HL-60 (cell line): ENCODE measurements around the gene AFTPH.

ENCODE experiments used
- DNase-seq, 2 experiments: peaks; one replicate each; pipeline ENCODE4 v3.0.0-alpha.2; 2010 to 2020; ENCODE audit warnings: low read depth in 1 of 2, low spot score in 1 of 2
- H3K27ac ChIP-seq: fragments of 250-450 bp; sonication (Bioruptor Pico); replicated peaks from 2 replicates; pipeline ENCODE4 v1.5.1; 2020; ENCODE audit warnings: mild to moderate bottlenecking, moderate library complexity
- H3K27me3 ChIP-seq: fragments of 250-450 bp; sonication (Bioruptor Pico); 2 replicates; pipeline ENCODE4 v1.5.1; 2021; ENCODE audit warnings: mild to moderate bottlenecking, moderate library complexity; ENCODE audit not compliant: insufficient read depth, poor library complexity, severe bottlenecking
- H3K4me3 ChIP-seq: replicated peaks from 2 replicates; pipeline ENCODE4 v1.5.1; 2011; ENCODE audit warnings: mild to moderate bottlenecking, control low read depth, low read length; ENCODE audit not compliant: insufficient read depth
- GABPA ChIP-seq: IDR thresholded peaks from 2 replicates; pipeline ENCODE4 v1.6.1; 2012; ENCODE audit warnings: low read depth
- POLR2AphosphoS5 ChIP-seq: IDR thresholded peaks from 2 replicates; pipeline ENCODE4 v1.6.1; 2012; ENCODE audit warnings: low read depth
- SPI1 ChIP-seq: IDR thresholded peaks from 2 replicates; pipeline ENCODE4 v1.6.1; 2012; ENCODE audit warnings: low read depth, mild to moderate bottlenecking, borderline replicate concordance
- TF ChIP-seq, protein P1 (sequence below): IDR thresholded peaks from 2 replicates; pipeline ENCODE4 v1.6.1; 2012; ENCODE audit warnings: low read depth; ENCODE audit not compliant: insufficient replicate concordance
- TF ChIP-seq, protein P2 (sequence below): IDR thresholded peaks from one replicate; pipeline ENCODE4 v1.5.1; 2011; ENCODE audit warnings: low read length, control low read depth, inconsistent platforms; ENCODE audit not compliant: insufficient read depth

AFTPH gene

DNA sequence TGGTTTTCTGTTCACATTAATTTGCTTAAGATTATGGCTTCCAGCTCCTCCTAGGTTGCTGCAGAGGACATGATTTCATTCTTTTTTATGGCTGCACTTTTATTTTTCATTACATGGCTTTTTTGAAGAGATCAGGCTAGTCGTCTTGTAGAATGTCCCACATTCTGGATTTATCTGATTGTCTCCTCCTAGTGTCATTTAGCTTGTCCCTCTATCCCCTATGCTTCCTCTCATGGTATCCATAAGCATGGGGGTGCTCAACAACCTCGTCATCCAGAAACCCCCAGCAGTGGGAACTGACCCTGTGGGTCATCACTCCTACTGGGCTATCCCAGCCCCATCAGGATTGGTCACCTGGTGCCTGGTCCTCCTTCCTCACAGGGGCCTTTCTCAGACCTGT lies 80.0 kb downstream of the AFTPH start:
- H3K4me3 ChIP-seq, result no peak overlapping the region
- TF ChIP-seq, protein P1, sequence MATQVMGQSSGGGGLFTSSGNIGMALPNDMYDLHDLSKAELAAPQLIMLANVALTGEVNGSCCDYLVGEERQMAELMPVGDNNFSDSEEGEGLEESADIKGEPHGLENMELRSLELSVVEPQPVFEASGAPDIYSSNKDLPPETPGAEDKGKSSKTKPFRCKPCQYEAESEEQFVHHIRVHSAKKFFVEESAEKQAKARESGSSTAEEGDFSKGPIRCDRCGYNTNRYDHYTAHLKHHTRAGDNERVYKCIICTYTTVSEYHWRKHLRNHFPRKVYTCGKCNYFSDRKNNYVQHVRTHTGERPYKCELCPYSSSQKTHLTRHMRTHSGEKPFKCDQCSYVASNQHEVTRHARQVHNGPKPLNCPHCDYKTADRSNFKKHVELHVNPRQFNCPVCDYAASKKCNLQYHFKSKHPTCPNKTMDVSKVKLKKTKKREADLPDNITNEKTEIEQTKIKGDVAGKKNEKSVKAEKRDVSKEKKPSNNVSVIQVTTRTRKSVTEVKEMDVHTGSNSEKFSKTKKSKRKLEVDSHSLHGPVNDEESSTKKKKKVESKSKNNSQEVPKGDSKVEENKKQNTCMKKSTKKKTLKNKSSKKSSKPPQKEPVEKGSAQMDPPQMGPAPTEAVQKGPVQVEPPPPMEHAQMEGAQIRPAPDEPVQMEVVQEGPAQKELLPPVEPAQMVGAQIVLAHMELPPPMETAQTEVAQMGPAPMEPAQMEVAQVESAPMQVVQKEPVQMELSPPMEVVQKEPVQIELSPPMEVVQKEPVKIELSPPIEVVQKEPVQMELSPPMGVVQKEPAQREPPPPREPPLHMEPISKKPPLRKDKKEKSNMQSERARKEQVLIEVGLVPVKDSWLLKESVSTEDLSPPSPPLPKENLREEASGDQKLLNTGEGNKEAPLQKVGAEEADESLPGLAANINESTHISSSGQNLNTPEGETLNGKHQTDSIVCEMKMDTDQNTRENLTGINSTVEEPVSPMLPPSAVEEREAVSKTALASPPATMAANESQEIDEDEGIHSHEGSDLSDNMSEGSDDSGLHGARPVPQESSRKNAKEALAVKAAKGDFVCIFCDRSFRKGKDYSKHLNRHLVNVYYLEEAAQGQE, result no peak
- TF ChIP-seq, protein P2, sequence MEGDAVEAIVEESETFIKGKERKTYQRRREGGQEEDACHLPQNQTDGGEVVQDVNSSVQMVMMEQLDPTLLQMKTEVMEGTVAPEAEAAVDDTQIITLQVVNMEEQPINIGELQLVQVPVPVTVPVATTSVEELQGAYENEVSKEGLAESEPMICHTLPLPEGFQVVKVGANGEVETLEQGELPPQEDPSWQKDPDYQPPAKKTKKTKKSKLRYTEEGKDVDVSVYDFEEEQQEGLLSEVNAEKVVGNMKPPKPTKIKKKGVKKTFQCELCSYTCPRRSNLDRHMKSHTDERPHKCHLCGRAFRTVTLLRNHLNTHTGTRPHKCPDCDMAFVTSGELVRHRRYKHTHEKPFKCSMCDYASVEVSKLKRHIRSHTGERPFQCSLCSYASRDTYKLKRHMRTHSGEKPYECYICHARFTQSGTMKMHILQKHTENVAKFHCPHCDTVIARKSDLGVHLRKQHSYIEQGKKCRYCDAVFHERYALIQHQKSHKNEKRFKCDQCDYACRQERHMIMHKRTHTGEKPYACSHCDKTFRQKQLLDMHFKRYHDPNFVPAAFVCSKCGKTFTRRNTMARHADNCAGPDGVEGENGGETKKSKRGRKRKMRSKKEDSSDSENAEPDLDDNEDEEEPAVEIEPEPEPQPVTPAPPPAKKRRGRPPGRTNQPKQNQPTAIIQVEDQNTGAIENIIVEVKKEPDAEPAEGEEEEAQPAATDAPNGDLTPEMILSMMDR, result no peak
- TF ChIP-seq GABPA (no peak), POLR2AphosphoS5 (no peak), SPI1 (no peak)
- no peak for DNase-seq
- H3K27me3 ChIP-seq, result no peaks in the 10 kb centered on the region
- H3K27ac ChIP-seq, result no peak overlapping the region

DNA sequence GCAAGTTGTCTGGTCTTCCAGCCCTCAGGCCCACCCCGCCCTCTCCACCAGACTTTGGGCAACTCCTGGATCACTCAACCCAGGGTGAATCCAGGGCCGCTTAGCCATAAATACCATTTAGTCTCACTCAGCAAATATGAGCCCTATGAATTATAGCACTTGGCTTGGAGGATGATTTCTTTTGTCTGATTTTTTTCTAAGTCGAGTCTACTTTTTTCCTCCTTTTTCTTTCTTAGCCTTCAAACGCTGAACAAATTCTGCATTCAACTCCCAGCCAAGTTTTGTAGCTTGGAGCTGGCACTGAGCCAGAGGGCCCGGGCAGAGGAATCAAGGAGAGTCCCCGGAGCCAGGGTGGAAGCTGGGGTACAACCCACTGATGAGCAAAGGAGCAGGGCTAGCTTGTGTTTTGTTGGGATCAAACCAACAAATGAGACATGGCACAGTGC lies 80.9 kb downstream of the AFTPH start:
- TF ChIP-seq, protein P2, result no peak
- no peak for TF ChIP-seq SPI1
- TF ChIP-seq GABPA, result no peak
- TF ChIP-seq, protein P1, result no peak
- no peak for TF ChIP-seq POLR2AphosphoS5
- Histone ChIP-seq H3K4me3 (no peak overlapping the region), H3K27ac (no peak overlapping the region), H3K27me3 (no peaks in the 10 kb centered on the region)
- DNase-seq, result no peak

GRCh38 chr2:64605991-64606478 lies 81.9 kb downstream of the AFTPH start:
- Histone ChIP-seq H3K27ac (no peak overlapping the region), H3K4me3 (no peak overlapping the region), H3K27me3 (no peaks in the 10 kb centered on the region)
- no peak for TF ChIP-seq SPI1
- TF ChIP-seq POLR2AphosphoS5, result no peak
- TF ChIP-seq, protein P1, result no peak
- no peak for TF ChIP-seq GABPA
- TF ChIP-seq, protein P2, result no peak
- DNase-seq, result no peak
